NCI-H748 (cell line): ENCODE data around the gene CFAP99.

Experiments
- DNase-seq: peaks from one replicate; lab custom pipeline; 2025; ENCODE audit not compliant: unreplicated experiment; lab: John Stamatoyannopoulos, UW

Gene CFAP99

DNA sequence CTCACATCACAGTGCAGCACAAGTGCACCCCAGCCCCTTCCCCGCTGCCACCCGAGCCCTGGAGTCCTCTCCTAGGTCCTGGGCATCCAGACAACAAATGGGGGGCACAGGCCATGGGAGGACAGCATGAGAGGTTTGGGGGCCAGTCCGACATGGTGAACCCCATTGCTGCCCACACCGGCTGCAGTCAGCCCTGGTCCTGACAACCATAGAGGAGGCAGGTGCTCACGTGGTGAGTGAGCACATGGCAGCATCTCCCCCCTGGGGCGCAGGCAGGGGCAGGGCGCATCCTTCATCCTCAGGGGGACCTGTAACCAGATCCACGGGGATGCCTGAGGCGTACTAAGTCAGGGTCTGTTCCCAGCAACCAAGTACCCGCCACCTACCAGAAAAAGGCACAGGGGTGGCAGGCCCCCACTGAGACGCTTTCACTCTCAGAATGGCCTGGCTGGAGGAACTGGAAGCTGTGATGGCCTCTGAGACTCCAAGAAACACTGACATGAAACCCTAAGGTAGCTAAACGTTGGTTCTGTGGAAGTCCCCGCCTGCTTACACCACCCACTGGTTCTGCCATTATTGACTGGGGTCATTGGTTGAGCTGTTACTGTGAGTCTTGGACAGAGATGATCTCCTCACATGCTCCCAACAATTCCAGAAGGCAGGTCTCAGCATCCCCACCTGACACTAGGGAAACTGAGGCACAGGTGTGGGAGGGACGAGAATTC, 6.8 kb upstream of the CFAP99 start:
- DNase-seq = no peak

GRCh38 chr4:2412534-2412884, 6.2 kb upstream of the CFAP99 start:
- peak; percentile 39 for DNase-seq

- DNase-seq = peak; percentile 55
Observed at GRCh38 chr4:2412885-2413716, 5.7 kb upstream of the CFAP99 start.

DNA sequence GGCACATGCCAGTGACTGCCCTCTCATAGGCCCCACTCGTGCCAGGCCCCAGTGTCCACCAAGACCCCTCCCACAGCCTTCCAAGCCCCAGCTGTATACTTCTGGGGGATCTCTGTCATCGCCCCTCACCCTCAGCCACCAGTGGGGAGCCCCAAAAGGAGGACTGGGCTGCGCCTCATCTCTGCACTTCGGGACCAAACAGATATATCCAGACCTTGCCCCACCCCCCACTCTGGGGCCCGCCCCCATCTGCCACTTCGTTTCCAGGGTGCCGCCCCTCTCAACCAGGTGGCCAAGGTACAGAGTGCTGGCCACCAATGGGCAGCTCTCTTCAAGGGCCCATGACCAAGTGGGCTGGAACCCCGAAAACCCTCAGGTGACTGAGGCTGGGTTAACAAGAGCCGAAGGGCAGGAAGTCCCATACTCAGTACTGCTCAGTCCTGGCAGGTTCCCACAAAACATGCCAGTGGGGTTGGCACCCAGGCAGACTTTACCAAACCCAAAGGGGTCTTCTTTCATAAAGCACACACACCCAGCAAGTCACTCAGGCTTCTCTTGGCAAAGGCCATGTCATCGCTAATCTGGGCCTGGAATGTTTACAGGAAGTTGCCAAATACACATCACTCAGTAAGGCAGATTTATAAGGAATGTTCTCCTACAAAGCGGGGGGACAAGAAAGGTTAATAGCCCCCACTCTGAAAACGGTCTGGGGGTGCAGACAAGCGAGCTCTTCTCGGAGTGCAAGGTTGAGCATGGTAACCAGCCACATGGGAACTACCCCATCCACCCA, 4.7 kb upstream of the CFAP99 start:
- DNase-seq = no peak

DNA sequence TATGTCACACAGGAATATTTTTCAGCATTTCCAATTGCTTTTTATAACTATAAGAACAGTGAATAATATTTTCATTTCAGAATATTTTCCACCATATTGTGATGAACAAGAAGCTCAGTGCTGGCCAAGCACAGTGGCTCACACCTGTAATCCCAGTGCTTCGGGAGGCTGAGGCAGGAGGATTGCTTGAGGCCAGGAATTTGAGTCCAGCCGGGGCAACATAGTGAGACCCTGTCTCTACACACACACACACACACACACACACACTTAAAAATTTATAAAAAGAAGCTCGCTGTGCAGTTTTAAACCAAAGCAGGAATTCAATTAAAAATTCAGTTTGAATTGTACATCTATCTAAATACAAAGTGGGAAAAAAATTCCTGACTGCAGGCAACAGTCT, 3.5 kb upstream of the CFAP99 start:
- no peak for DNase-seq

GRCh38 chr4:2415881-2416563, 2.7 kb upstream of the CFAP99 start:
- no peak for DNase-seq

GRCh38 chr4:2416564-2417225, 2.1 kb upstream of the CFAP99 start:
- DNase-seq = no peak

DNA sequence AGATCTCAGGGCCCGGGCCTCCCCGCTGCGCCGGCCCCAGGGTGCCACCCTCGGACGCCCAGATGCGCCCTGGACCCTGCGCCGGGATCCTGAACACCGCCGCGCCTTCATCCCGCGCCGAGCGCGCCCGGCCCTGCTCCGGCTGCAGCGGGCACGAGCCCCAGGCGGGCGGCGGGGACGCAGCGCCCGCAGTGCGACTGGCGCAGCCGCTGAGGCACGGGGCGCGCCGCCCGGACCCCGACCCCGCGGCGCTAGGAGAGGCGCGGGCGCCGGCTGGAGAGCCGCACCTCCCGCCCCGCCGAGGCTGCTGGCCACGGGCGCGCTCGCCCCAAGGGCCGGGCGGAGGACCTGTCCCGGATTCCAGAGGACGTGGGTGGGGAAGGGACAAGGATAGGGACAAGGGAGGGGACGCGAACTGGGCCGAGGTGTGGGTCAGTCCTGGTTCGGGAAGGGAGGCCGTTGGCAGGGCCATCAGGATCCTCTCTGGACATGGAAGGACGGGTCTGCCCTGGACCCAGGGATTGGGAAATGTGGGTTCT, 1.5 kb upstream of the CFAP99 start:
- DNase-seq = peak; percentile 3

DNA sequence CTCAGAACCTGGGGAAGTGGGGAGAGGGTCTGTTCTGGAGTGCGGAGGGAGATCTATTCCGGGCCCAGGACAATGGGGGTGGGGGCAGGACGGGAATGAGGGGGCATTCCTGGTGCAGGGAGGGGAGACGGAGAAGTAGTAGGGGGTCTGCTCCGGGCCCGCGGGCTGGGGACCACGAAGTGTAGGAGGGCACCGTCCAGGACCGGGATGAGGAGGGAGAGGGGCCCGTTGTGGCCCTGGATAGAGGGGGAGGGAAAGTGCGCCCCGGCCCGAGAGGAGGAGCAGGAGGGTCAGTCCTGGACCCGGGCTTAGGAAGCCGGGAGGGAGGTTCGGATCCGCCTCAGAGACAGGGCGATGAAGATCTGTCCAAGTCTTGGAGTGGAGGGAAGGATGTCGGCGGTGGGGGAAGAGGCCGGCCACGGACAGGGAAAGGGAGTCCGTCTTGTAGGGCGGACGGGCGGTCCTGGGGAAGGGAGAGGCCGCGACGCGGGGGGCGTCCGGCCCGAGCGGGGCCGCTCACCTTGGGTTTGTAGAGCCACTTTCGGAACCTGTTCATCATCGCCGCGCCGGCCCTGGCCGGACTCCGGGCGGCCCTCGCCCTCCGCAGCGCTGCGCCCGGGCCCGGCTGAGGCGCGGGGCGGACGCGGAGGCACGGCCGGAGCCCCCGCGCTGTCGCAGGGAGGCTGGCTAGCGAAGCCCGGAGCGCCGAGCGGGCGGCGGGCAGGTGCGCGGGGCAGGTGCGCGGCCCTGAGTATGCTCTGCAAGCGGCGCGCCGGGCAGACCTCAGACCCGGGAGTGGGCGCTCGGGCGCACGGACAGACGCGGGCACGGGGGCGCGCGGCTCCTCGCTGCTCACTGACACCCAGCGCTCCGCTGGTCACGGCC, 748 bp upstream of the CFAP99 start, which contains the start of gene ZFYVE28:
ZFYVE28 (minus strand) TSS at position 881 of the 885 bp plus-strand sequence; CDS start at position 559, 322 bp downstream.
- peak; percentile 9 for DNase-seq

- no peak for DNase-seq
Observed at GRCh38 chr4:2419814-2420213, 1.1 kb downstream of the CFAP99 start.

DNA sequence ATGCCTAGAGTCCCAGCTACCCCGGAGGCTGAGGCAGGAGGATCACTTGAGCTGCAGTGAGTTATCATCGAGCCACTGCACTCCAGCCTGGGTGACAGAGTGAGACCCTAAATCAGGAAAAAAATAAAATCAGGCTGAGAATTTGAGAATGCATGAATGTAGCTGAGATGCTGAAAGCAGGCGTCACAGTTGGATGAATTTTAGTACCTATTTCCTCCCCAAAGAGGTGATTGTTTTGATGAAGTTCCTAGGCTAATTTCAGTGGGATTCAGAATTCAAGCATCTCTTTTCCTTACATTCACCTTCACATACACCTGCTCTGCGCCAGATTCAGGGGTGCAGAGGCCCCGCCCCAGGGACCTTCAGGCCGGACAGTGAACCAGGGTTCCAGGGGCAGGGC, 3.2 kb downstream of the CFAP99 start:
- no peak for DNase-seq

DNA sequence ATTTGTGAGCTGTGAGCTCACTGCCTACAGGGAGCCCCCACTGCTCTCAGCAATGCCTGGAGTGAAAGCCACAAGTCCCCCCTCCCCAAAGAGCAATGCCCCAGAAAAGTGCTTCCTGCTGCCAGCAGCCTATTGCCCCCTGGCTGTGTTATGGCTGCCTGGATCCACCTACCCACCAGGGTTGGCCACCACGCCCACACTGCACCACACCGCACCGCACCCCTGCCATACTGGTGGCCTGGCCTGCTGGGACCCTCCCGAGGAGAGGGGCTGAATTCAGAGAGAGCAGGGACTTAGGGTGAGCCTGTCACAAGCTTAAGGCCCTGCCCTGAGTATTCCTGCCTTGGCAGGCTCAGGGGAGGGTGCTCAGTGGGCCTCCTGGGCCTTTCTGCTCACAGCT, 4.3 kb downstream of the CFAP99 start:
- no peak for DNase-seq

GRCh38 chr4:2423695-2424094, 4.9 kb downstream of the CFAP99 start:
- no peak for DNase-seq

GRCh38 chr4:2424581-2424980, 5.8 kb downstream of the CFAP99 start:
- DNase-seq = no peak

- no peak for DNase-seq
Observed at GRCh38 chr4:2425386-2426068, 6.8 kb downstream of the CFAP99 start.

DNA sequence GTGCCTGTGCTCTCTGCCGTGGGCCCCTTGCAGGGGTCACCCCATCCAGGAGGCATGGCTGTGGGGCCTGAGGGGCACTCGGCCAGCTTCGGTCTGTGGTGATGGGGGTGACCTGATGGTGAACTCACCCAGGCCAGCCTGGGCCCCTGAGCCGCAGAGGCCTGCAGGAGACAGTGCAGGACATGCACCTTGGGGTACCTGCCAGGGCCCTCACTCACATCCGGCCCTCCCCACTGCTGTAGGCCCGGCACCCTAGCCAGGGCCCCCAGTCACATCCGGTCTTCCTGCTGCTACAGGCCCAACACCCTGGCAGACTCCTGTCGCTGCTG, 7.3 kb downstream of the CFAP99 start:
- no peak for DNase-seq

- no peak for DNase-seq
Observed at GRCh38 chr4:2426711-2427275, 8.0 kb downstream of the CFAP99 start.
